RWPE2 (cell line): ENCODE data around the gene SLC30A7.
A peak's percentile ranks its signal among the peaks of the same experiment; 100 is the strongest.

ENCODE experiments used
- ATAC-seq: fragments of 200-7000 bp; cut with Tn5 transposase; 3 replicates; pipeline ENCODE4 v1.9.1; 2021; ENCODE audit warnings: low read depth
- DNase-seq: peaks from one replicate; pipeline ENCODE4 v3.0.0-alpha.2; 2020; ENCODE audit warnings: low spot score
- H3K27ac ChIP-seq: fragments of 450-650 bp; 2 replicates; pipeline ENCODE4 v1.5.1; 2017; ENCODE audit warnings: mild to moderate bottlenecking; ENCODE audit not compliant: poor library complexity, severe bottlenecking
- H3K27me3 ChIP-seq: fragments of 250-450 bp; sonication (Bioruptor Pico); 2 replicates; pipeline ENCODE4 v1.5.1; 2021; ENCODE audit warnings: mild to moderate bottlenecking, moderate library complexity; ENCODE audit not compliant: insufficient read depth, poor library complexity, severe bottlenecking
- H3K36me3 ChIP-seq: fragments of 250-450 bp; sonication (Bioruptor Pico); 2 replicates; pipeline ENCODE4 v1.5.1; 2020; ENCODE audit warnings: low read depth, mild to moderate bottlenecking, moderate library complexity
- H3K4me1 ChIP-seq: fragments of 250-450 bp; sonication (Bioruptor Pico); 2 replicates; pipeline ENCODE4 v1.5.1; 2021; ENCODE audit warnings: mild to moderate bottlenecking, moderate library complexity; ENCODE audit not compliant: insufficient read depth, poor library complexity, severe bottlenecking
- H3K4me3 ChIP-seq: fragments of 250-450 bp; sonication (Bioruptor Pico); 2 replicates; pipeline ENCODE4 v1.5.1; 2021; ENCODE audit warnings: mild to moderate bottlenecking, moderate library complexity; ENCODE audit not compliant: severe bottlenecking
- H3K9me3 ChIP-seq: fragments of 250-450 bp; sonication (Bioruptor Pico); 2 replicates; pipeline ENCODE4 v1.5.1; 2021; ENCODE audit warnings: mild to moderate bottlenecking, moderate library complexity; ENCODE audit not compliant: severe bottlenecking
- TF ChIP-seq, protein P1 (sequence below): fragments of 450-650 bp; IDR thresholded peaks from one replicate; pipeline ENCODE4 v1.5.1; 2017; ENCODE audit warnings: mild to moderate bottlenecking, moderate library complexity; ENCODE audit not compliant: poor library complexity, severe bottlenecking

SLC30A7 gene

DNA sequence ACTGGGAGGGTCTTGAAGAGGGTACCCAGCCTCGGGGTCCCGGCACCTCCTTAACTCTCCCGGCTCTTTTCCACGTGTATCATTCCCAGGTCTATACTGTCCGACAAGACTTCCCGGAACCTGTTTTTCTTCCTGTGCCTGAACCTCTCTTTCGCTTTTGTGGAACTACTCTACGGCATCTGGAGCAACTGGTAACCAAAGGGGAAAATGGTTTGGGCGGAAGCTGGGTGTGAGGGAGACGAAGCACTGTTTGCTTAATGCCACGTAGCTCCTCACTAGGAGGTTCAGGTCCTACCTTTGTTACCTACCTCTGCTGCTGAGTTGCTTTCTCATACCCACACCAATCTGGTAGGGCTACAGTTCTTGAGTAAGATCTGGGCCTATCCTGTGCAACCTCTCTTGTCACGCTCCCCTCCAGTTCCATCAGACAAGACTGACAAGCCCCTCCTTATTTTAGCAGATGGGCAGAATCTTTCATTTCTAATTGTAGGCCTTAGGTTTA, 642 bp downstream of the SLC30A7 start:
- Histone ChIP-seq H3K4me1 (no peaks in the 10 kb centered on the region), H3K36me3 (peaks cover 39% of the 10 kb centered on the region), H3K9me3 (no peaks in the 10 kb centered on the region), H3K27me3 (no peaks in the 10 kb centered on the region), H3K4me3 (peak overlapping the region; percentile 84), H3K27ac (peak overlapping the region; percentile 89)
- DNase-seq, result no peak
- ATAC-seq, result peak; percentile 55
- TF ChIP-seq, protein P1, sequence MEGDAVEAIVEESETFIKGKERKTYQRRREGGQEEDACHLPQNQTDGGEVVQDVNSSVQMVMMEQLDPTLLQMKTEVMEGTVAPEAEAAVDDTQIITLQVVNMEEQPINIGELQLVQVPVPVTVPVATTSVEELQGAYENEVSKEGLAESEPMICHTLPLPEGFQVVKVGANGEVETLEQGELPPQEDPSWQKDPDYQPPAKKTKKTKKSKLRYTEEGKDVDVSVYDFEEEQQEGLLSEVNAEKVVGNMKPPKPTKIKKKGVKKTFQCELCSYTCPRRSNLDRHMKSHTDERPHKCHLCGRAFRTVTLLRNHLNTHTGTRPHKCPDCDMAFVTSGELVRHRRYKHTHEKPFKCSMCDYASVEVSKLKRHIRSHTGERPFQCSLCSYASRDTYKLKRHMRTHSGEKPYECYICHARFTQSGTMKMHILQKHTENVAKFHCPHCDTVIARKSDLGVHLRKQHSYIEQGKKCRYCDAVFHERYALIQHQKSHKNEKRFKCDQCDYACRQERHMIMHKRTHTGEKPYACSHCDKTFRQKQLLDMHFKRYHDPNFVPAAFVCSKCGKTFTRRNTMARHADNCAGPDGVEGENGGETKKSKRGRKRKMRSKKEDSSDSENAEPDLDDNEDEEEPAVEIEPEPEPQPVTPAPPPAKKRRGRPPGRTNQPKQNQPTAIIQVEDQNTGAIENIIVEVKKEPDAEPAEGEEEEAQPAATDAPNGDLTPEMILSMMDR, result no peak

DNA sequence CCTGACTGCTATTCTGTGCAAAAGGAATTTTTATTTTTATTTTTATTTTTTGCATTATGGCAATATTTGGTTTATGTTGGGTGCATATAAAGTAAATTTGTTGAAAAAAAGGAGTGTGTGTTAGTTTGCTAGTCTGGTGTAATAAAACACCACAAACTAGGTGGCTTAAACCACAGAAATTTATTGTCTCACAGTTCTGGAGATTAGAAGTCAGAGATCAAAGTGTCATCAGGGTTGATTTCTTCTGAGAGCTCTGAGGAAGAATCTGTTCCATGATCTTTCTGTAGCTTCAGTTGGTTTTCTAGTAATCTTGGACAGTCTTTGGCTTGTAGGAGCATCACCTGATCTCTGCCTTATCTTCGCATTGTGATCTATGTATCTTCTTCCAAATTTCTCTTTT, 6.5 kb downstream of the SLC30A7 start:
- H3K9me3 ChIP-seq, result no peaks in the 10 kb centered on the region
- no peaks in the 10 kb centered on the region for H3K4me1 ChIP-seq
- TF ChIP-seq, protein P1, result no peak
- H3K36me3 ChIP-seq, result peaks cover 87% of the 10 kb centered on the region
- ATAC-seq (no peak), DNase-seq (no peak)
- no peak overlapping the region for H3K4me3 ChIP-seq
- H3K27ac ChIP-seq, result no peak overlapping the region
- H3K27me3 ChIP-seq, result no peaks in the 10 kb centered on the region

DNA sequence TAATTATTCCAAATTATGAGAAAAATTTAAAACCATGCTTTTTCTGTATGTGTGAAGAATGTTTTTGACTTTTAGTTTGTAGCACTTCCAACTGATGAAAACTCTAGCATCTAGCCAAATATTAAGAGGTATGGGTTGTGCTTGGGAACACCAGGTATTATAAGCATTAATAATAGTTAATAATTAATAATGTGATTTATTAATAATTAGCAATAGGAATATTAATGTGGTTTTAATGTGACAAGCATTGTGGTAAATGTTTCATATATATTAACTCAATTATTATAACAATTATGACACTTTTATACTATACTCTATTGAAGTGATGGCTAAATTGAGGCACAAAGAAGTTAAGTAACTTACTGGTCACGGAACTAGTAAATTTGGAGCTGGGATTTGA, 7.9 kb downstream of the SLC30A7 start:
- no peaks in the 10 kb centered on the region for H3K4me1 ChIP-seq
- H3K9me3 ChIP-seq, result no peaks in the 10 kb centered on the region
- peaks cover 88% of the 10 kb centered on the region for H3K36me3 ChIP-seq
- no peak overlapping the region for H3K4me3 ChIP-seq
- ATAC-seq, result no peak
- H3K27me3 ChIP-seq, result no peaks in the 10 kb centered on the region
- DNase-seq, result no peak
- H3K27ac ChIP-seq, result no peak overlapping the region
- TF ChIP-seq, protein P1, result no peak

DNA sequence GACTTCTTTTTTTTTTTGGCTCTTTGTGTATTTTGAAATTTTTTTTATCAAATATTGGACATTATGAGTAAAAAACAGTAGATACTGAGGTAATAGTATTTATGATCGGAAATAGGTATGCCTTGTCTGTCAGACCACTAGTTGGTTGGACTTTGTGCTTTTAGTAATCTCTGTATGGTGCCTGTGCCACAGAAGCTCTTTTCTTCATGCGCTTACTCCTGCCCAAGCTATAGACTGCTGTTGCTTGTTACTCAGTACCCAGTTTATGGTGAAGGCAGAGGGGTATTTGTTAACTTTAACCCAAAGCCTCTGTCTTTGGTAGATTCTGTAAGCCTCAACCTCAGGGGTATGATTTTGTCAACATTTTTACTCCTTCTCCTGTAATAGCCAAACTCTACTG, 8.6 kb downstream of the SLC30A7 start:
- ATAC-seq, result no peak
- H3K27me3 ChIP-seq, result no peaks in the 10 kb centered on the region
- peaks cover 88% of the 10 kb centered on the region for H3K36me3 ChIP-seq
- H3K27ac ChIP-seq, result no peak overlapping the region
- no peak overlapping the region for H3K4me3 ChIP-seq
- no peak for DNase-seq
- TF ChIP-seq, protein P1, result no peak
- H3K4me1 ChIP-seq, result no peaks in the 10 kb centered on the region
- no peaks in the 10 kb centered on the region for H3K9me3 ChIP-seq

DNA sequence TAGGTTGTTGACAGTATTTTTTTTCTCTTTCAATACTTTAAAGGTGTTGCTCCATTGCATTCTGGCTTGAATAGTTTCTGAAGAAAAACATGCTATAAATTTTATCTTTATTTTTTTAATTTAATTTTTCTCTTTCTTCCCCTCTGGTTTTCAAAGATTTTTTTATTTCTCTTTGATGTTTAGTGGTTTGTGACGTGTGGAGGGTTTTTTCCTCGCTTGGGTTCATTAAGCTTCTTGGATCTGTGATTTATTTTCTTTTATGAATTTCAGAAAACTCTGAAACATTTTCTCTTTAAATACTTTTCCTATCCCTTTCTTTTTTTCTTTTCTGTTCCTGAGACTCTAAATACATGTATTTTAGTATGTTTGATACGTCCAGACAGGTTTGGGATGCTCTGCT, 9.3 kb downstream of the SLC30A7 start:
- no peaks in the 10 kb centered on the region for H3K4me1 ChIP-seq
- no peak for ATAC-seq
- H3K9me3 ChIP-seq, result no peaks in the 10 kb centered on the region
- no peaks in the 10 kb centered on the region for H3K27me3 ChIP-seq
- peaks cover 90% of the 10 kb centered on the region for H3K36me3 ChIP-seq
- no peak overlapping the region for H3K4me3 ChIP-seq
- TF ChIP-seq, protein P1, result no peak
- DNase-seq, result no peak
- H3K27ac ChIP-seq, result no peak overlapping the region
